Astrocyte (in vitro differentiated cells and primary cell): ENCODE data around the gene SP4.

Source experiments
- CTCF ChIP-seq: IDR thresholded peaks from 2 replicates; pipeline ENCODE4 v1.5.1; 2011; ENCODE audit warnings: low read depth, mild to moderate bottlenecking, inconsistent platforms, low read length, moderate library complexity; ENCODE audit not compliant: insufficient read depth
- EZH2 ChIP-seq: IDR thresholded peaks from 2 replicates; pipeline ENCODE4 v1.6.1; 2012; ENCODE audit warnings: mild to moderate bottlenecking, low read length, inconsistent platforms; ENCODE audit not compliant: insufficient read depth

GRCh38 chr7:21426286-21427181 is 1.3 kb upstream of the SP4 start:
- no peak for TF ChIP-seq CTCF
- TF ChIP-seq EZH2, result no peak
